Measurements from ENCODE around the gene DNM2. TPM values are rescaled to one million over a fixed set of nuclear protein-coding genes. Genes with fewer than 3 reads are reported as not detected.
"Not testable (repeated sequence)": the region's sequence is repeated elsewhere in the genome, so short reads cannot be mapped to it uniquely, and the experiment has no call there.

The DNM2 gene
- 80.0 TPM for polyA plus RNA-seq (2013)

GRCh38 chr19:10717356-10718204 lies at the start of gene DNM2:
Gene DNM2 (plus strand): TSS chr19:10718079. CDS start chr19:10718243, 164 bp downstream.
- DNase-seq, result peak; percentile 100
- ChIA-PET POLR2A (interaction anchor here (0.6 to 1.9 kb wide), 3 partner anchors 10 to 407 kb away, joined by 3 to 8 read pairs (median 5); partner anchors contain the start of gene TMED1), CTCF (interaction anchor here (0.6 to 8.4 kb wide), 25 partner anchors 11 to 147 kb away, joined by 3 to 69 read pairs (median 4); partner anchors contain the start of gene QTRT1)
- Histone ChIP-seq H3K36me3 (ENCODE audit: control insufficient read depth in 4 of 4, insufficient read depth in 4 of 4, low read length in 3 of 4) (peaks cover 0 to 26% (median 12%) of the 10 kb centered on the region in 4 experiments), H3K27ac (ENCODE audit: insufficient read depth in 1 of 2, low read depth in 1 of 2, low read length in 2 of 2, poor library complexity in 1 of 2, severe bottlenecking in 2 of 2) (peak within 1 kb of the TSS; percentile 75 to 87), H3K27me3 (replicated peaks in 2 of 5; ENCODE audit: control insufficient read depth in 4 of 5, insufficient read depth in 5 of 5, low read length in 4 of 5) (no peaks in the 10 kb centered on the region), H3K4me1 (ENCODE audit: control extremely low read depth in 1 of 4, control insufficient read depth in 4 of 4, insufficient read depth in 4 of 4, low read length in 3 of 4) (peaks cover 0 to 28% (median 24%) of the 10 kb centered on the region in 4 experiments), H3K9me3 (ENCODE audit: control extremely low read depth in 1 of 5, control insufficient read depth in 4 of 5, insufficient read depth in 2 of 5, low read depth in 1 of 5, low read length in 4 of 5) (no peaks in the 10 kb centered on the region), H3K4me3 (ENCODE audit: control insufficient read depth in 1 of 7, extremely low read depth in 1 of 7, insufficient read depth in 4 of 7, low read depth in 2 of 7, low read length in 6 of 7) (peak within 1 kb of the TSS; percentile 81 to 98 (median 96))
- WGBS (ENCODE audit: insufficient coverage), result under 1% methylated on average over 50 of the region's 57 CpGs

GRCh38 chr19:10669246-10669645 lies 48.6 kb upstream of the DNM2 start:
- H3K36me3 ChIP-seq (ENCODE audit: control insufficient read depth in 4 of 4, insufficient read depth in 4 of 4, low read length in 3 of 4), result peaks cover 15 to 62% (median 37%) of the 10 kb centered on the region in 4 experiments
- CTCF ChIA-PET, result interaction anchor here (1.2 to 2.7 kb wide), 3 partner anchors 20 to 88 kb away, joined by 3 to 7 read pairs (median 3); no protein-coding TSS in a partner anchor

GRCh38 chr19:10670182-10670581 lies 47.7 kb upstream of the DNM2 start:
- H3K4me1 ChIP-seq (ENCODE audit: control extremely low read depth in 1 of 4, control insufficient read depth in 4 of 4, insufficient read depth in 4 of 4, low read length in 3 of 4), result peaks cover 0 to 7% (median 3%) of the 10 kb centered on the region in 4 experiments
- no CpG with 5 or more reads among the region's 1 CpG for WGBS (ENCODE audit: insufficient coverage)
- ChIA-PET CTCF (interaction anchor here (0.9 to 2.7 kb wide), 7 partner anchors 15 to 89 kb away, joined by 3 to 7 read pairs (median 3); partner anchors contain the start of gene QTRT1), POLR2A (no interaction called here)
- no peaks in the 10 kb centered on the region for H3K27me3 ChIP-seq (replicated peaks in 2 of 5; ENCODE audit: control insufficient read depth in 4 of 5, insufficient read depth in 5 of 5, low read length in 4 of 5)
- peaks cover 15 to 70% (median 40%) of the 10 kb centered on the region in 4 experiments for H3K36me3 ChIP-seq (ENCODE audit: control insufficient read depth in 4 of 4, insufficient read depth in 4 of 4, low read length in 3 of 4)
- no peak overlapping the region for H3K4me3 ChIP-seq (ENCODE audit: control insufficient read depth in 1 of 7, extremely low read depth in 1 of 7, insufficient read depth in 4 of 7, low read depth in 2 of 7, low read length in 6 of 7)
- no peaks in the 10 kb centered on the region for H3K9me3 ChIP-seq (ENCODE audit: control extremely low read depth in 1 of 5, control insufficient read depth in 4 of 5, insufficient read depth in 2 of 5, low read depth in 1 of 5, low read length in 4 of 5)
- DNase-seq, result no peak
- no peak overlapping the region for H3K27ac ChIP-seq (ENCODE audit: insufficient read depth in 1 of 2, low read depth in 1 of 2, low read length in 2 of 2, poor library complexity in 1 of 2, severe bottlenecking in 2 of 2)

More at GRCh38 chr19:10669246-10669645, 48.6 kb upstream of the DNM2 start:
- no peaks in the 10 kb centered on the region for H3K9me3 ChIP-seq (ENCODE audit: control extremely low read depth in 1 of 5, control insufficient read depth in 4 of 5, insufficient read depth in 2 of 5, low read depth in 1 of 5, low read length in 4 of 5)
- no peak for DNase-seq
- POLR2A ChIA-PET, result no interaction called here
- no peak overlapping the region for H3K4me3 ChIP-seq (ENCODE audit: control insufficient read depth in 1 of 7, extremely low read depth in 1 of 7, insufficient read depth in 4 of 7, low read depth in 2 of 7, low read length in 6 of 7)
- peaks cover 0 to 7% (median 3%) of the 10 kb centered on the region in 4 experiments for H3K4me1 ChIP-seq (ENCODE audit: control extremely low read depth in 1 of 4, control insufficient read depth in 4 of 4, insufficient read depth in 4 of 4, low read length in 3 of 4)
- 90% methylated on average over 5 of the region's 6 CpGs for WGBS (ENCODE audit: insufficient coverage)
- H3K27ac ChIP-seq (ENCODE audit: insufficient read depth in 1 of 2, low read depth in 1 of 2, low read length in 2 of 2, poor library complexity in 1 of 2, severe bottlenecking in 2 of 2), result no peak overlapping the region
- H3K27me3 ChIP-seq (replicated peaks in 2 of 5; ENCODE audit: control insufficient read depth in 4 of 5, insufficient read depth in 5 of 5, low read length in 4 of 5), result no peaks in the 10 kb centered on the region

- H3K9me3 ChIP-seq (ENCODE audit: control extremely low read depth in 1 of 5, control insufficient read depth in 4 of 5, insufficient read depth in 2 of 5, low read depth in 1 of 5, low read length in 4 of 5), result no peaks in the 10 kb centered on the region
- peaks cover 18 to 76% (median 44%) of the 10 kb centered on the region in 4 experiments for H3K36me3 ChIP-seq (ENCODE audit: control insufficient read depth in 4 of 4, insufficient read depth in 4 of 4, low read length in 3 of 4)
- WGBS (ENCODE audit: insufficient coverage), result 94% methylated on average over 20 of the region's 24 CpGs
- no peak overlapping the region for H3K27ac ChIP-seq (ENCODE audit: insufficient read depth in 1 of 2, low read depth in 1 of 2, low read length in 2 of 2, poor library complexity in 1 of 2, severe bottlenecking in 2 of 2)
- no peak for DNase-seq
- peaks cover 0 to 7% (median 3%) of the 10 kb centered on the region in 4 experiments for H3K4me1 ChIP-seq (ENCODE audit: control extremely low read depth in 1 of 4, control insufficient read depth in 4 of 4, insufficient read depth in 4 of 4, low read length in 3 of 4)
- no peak overlapping the region for H3K4me3 ChIP-seq (ENCODE audit: control insufficient read depth in 1 of 7, extremely low read depth in 1 of 7, insufficient read depth in 4 of 7, low read depth in 2 of 7, low read length in 6 of 7)
- H3K27me3 ChIP-seq (replicated peaks in 2 of 5; ENCODE audit: control insufficient read depth in 4 of 5, insufficient read depth in 5 of 5, low read length in 4 of 5), result no peaks in the 10 kb centered on the region
- POLR2A ChIA-PET, result no interaction called here
- CTCF ChIA-PET, result interaction anchor here (0.8 to 2.7 kb wide), 11 partner anchors 12 to 175 kb away, joined by 3 to 7 read pairs (median 4); partner anchors contain the start of genes DNM2 and QTRT1
Measured at GRCh38 chr19:10670876-10671804, 46.7 kb upstream of the DNM2 start.

GRCh38 chr19:10671922-10672321 lies 46.0 kb upstream of the DNM2 start:
- H3K27ac ChIP-seq (ENCODE audit: insufficient read depth in 1 of 2, low read depth in 1 of 2, low read length in 2 of 2, poor library complexity in 1 of 2, severe bottlenecking in 2 of 2); H3K4me3 ChIP-seq (ENCODE audit: control insufficient read depth in 1 of 7, extremely low read depth in 1 of 7, insufficient read depth in 4 of 7, low read depth in 2 of 7, low read length in 6 of 7); DNase-seq; H3K27me3 ChIP-seq (replicated peaks in 2 of 5; ENCODE audit: control insufficient read depth in 4 of 5, insufficient read depth in 5 of 5, low read length in 4 of 5); POLR2A ChIA-PET; H3K4me1 ChIP-seq (ENCODE audit: control extremely low read depth in 1 of 4, control insufficient read depth in 4 of 4, insufficient read depth in 4 of 4, low read length in 3 of 4); H3K9me3 ChIP-seq (ENCODE audit: control extremely low read depth in 1 of 5, control insufficient read depth in 4 of 5, insufficient read depth in 2 of 5, low read depth in 1 of 5, low read length in 4 of 5): not testable (repeated sequence)
- no CpG with 5 or more reads among the region's 3 CpGs for WGBS (ENCODE audit: insufficient coverage)
- H3K36me3 ChIP-seq (ENCODE audit: control insufficient read depth in 4 of 4, insufficient read depth in 4 of 4, low read length in 3 of 4), result peaks cover 18 to 71% (median 45%) of the 10 kb centered on the region in 4 experiments
- CTCF ChIA-PET, result interaction anchor here (0.8 to 2.5 kb wide), 6 partner anchors 11 to 46 kb away, joined by 3 to 7 read pairs (median 4); partner anchors contain the start of gene DNM2

GRCh38 chr19:10675214-10675613 lies 42.7 kb upstream of the DNM2 start:
- H3K27ac ChIP-seq (ENCODE audit: insufficient read depth in 1 of 2, low read depth in 1 of 2, low read length in 2 of 2, poor library complexity in 1 of 2, severe bottlenecking in 2 of 2); H3K9me3 ChIP-seq (ENCODE audit: control extremely low read depth in 1 of 5, control insufficient read depth in 4 of 5, insufficient read depth in 2 of 5, low read depth in 1 of 5, low read length in 4 of 5); H3K27me3 ChIP-seq (replicated peaks in 2 of 5; ENCODE audit: control insufficient read depth in 4 of 5, insufficient read depth in 5 of 5, low read length in 4 of 5); POLR2A ChIA-PET; H3K4me3 ChIP-seq (ENCODE audit: control insufficient read depth in 1 of 7, extremely low read depth in 1 of 7, insufficient read depth in 4 of 7, low read depth in 2 of 7, low read length in 6 of 7); DNase-seq; H3K4me1 ChIP-seq (ENCODE audit: control extremely low read depth in 1 of 4, control insufficient read depth in 4 of 4, insufficient read depth in 4 of 4, low read length in 3 of 4): not testable (repeated sequence)
- CTCF ChIA-PET, result interaction anchor here (1.0 to 2.0 kb wide), 3 partner anchors 12 to 95 kb away, joined by 3 to 7 read pairs (median 3); no protein-coding TSS in a partner anchor
- WGBS (ENCODE audit: insufficient coverage), result 92% methylated on average over 4 of the region's 8 CpGs
- H3K36me3 ChIP-seq (ENCODE audit: control insufficient read depth in 4 of 4, insufficient read depth in 4 of 4, low read length in 3 of 4), result peaks cover 26 to 87% (median 66%) of the 10 kb centered on the region in 4 experiments
